Thyroid gland (tissue), 4 donors: Measurements from ENCODE around the gene LRRC10.

Experiments used
- CTCF ChIP-seq, 6 experiments: fragments of 200-600 bp in 3 of 6; fragments of 450-650 bp in 3 of 6; sonication (generic) in 3 of 6; IDR thresholded peaks; one replicate each; pipeline ENCODE4 v1.5.1; 2016 to 2019; ENCODE audit warnings: antibody characterized with exemption in 6 of 6, mild to moderate bottlenecking in 2 of 6, inconsistent platforms in 1 of 6, moderate library complexity in 1 of 6
- POLR2A ChIP-seq, 2 donors: fragments of 450-650 bp; IDR thresholded peaks; one replicate each; pipeline ENCODE4 v1.6.1; 2017; ENCODE audit warnings: antibody characterized with exemption in 2 of 2, mild to moderate bottlenecking in 2 of 2, moderate library complexity in 1 of 2

- no peak for TF ChIP-seq CTCF (IDR thresholded peaks at IDR 0.05)
- TF ChIP-seq POLR2A (IDR thresholded peaks at IDR 0.05): no peak
These were observed 31.7 kb downstream of the LRRC10 start for GRCh38 chr12:69579029-69579428.
